ENCODE results near the gene FAF1.

DNA sequence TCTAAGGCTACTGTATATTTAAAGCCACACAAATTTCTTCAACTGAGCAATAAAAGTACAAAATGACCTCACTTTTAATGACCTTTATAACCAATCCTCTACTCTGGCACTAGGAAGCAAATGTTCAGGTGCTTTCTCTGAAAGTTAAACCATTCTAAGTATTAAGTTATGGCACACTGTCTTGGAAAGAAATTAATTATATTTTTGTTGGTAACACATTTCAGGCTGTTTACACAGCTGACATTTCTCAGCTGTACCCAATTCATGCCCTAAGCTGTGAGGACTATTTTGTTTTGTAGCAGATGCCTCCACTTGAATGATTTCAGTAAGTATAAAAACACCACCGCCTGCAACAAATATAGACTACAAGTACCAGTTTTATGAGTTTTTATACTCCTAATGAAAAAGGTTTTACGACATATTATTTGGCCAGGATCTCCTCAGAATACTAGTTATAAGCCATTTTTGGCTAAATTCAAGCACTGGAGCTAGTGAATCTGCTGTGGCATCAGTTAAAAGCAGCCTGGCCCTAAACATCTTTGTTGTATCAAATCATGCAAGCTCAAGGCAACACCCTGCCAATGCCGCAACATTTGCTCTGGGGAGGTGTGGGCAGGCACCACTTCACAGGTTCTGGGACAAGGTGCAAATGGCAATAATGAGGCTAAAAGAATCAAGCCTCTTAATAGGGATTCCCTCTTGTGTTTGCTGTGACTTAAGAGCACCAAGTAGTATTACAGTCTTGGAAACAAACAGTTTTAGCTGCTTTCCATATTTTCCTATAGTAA is 308.4 kb downstream of the FAF1 start:
- TF ChIP-seq CTCF (IDR thresholded peaks at IDR 0.05) (no peak), POLR2A (IDR thresholded peaks at IDR 0.05) (no peak)

All from lower leg skin (tissue), 3 donors.